Raji (cell line): ENCODE data around the gene MTG2.
A peak's percentile ranks its signal among the peaks of the same experiment; 100 is the strongest.

Source experiments
- POLR2A ChIP-seq: IDR thresholded peaks from 2 replicates; pipeline ENCODE4 v1.6.1; 2011; ENCODE audit warnings: low read depth, low read length, control low read depth; ENCODE audit not compliant: insufficient read depth

The MTG2 gene, protein sequence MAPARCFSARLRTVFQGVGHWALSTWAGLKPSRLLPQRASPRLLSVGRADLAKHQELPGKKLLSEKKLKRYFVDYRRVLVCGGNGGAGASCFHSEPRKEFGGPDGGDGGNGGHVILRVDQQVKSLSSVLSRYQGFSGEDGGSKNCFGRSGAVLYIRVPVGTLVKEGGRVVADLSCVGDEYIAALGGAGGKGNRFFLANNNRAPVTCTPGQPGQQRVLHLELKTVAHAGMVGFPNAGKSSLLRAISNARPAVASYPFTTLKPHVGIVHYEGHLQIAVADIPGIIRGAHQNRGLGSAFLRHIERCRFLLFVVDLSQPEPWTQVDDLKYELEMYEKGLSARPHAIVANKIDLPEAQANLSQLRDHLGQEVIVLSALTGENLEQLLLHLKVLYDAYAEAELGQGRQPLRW

DNA sequence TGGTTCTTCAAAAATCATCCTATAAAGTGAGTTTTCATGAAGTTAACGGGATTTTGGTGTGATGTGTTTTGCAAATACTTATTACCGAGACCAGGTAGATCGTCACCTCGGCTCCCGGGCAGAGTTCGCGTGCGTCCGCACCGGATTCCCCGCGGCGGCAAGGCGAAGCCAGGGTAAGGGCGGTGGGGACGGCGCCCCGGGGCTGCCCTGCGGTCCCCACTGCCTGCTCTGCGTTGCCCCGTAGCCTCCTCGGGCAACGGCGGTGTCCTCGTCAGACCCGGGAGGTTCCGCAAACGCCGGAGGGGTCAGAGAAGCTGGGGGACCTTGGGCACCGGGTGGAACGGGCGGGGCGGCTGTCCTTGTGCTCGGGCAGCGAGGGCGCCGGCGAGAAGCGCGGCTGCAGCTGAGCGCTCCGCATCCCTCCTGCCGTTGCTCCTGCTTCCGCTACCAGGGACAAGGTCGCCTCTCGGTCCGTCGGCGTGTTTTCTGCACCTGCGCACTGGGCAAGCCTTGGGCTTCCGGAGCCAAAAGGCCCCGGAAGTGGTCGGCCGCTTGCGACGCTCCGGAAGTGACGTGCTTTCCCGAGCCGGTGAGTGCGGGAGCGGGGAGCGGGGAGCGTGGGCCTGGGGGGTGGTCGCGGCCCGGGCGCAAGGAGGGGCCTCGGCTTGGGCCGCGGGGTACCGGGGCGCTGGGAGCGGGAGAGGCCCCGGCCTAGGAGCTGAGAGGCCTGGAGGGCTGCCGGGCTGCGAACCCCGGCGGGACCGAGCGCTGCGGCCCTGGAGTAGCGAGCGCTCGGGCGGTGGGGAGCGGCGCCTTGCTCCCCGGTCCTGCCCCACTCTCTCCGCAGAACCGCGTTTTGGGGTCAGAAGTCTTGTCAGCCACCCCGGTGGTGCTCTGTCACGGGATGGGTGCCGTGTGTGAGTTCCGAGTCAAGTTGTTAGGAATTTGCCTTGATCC, at the start of gene MTG2:
TSS of gene MTG2 (plus strand) at position 560 of the 957 bp plus-strand sequence. CDS start 10,393 bp downstream, outside the sequence.
- TF ChIP-seq POLR2A = peak; percentile 99

DNA sequence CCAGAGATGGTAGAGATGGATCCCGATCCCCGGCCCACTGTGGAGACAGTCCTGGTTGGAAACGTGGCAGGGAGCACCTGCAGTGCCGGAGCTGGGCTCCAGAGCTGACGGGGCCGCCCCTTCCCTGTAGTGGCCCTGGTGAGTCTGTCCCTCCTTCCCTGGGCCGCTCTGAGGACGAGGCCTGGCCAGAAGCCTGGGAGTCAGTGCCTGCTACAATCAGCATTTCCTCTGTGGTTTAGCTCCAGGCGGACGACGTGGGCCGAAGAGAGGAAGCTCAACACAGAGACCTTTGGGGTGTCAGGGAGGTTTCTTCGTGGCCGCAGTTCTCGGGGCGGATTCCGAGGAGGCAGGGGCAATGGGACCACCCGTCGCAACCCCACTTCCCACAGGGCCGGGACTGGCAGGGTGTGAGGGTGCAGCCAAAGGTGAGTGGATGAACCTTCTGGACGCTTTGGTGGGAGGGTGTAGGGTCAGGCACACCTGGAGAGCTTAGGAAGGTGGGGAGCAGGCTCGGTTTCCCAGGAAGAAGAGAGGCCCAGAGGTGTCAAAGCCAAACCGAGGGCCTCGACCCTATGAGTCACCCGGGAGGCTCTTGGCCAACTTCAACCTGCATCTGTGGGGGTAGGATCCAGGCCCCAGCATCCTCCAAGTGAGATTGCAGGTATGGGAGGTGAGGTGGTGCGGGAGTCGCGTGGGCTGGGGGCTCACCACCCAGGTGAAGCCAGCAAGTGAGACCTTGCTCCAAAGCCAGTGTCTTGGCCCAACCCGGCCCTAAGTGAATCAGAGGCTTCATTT, 49.6 kb upstream of the MTG2 start:
- no peak for TF ChIP-seq POLR2A

DNA sequence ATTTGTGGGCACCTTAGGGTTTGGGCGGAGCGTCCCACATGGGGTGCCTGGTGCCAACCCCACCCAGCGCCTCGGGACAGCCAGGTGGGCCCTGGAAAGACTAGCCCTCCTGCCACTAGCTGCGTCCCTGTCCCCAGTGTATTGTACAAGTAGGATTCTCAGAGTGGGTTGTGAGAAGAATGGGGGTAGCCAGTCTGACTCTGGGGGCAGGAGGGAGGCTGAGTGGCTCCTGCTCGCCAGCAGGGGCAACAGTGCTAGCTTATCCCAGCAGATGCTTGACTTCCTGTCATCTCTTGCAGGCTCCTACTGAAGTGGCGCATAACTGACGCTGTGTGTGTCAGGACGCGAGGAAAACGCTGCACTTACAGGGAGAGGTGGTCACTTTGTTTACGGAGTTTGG, 49.0 kb upstream of the MTG2 start:
- no peak for TF ChIP-seq POLR2A

DNA sequence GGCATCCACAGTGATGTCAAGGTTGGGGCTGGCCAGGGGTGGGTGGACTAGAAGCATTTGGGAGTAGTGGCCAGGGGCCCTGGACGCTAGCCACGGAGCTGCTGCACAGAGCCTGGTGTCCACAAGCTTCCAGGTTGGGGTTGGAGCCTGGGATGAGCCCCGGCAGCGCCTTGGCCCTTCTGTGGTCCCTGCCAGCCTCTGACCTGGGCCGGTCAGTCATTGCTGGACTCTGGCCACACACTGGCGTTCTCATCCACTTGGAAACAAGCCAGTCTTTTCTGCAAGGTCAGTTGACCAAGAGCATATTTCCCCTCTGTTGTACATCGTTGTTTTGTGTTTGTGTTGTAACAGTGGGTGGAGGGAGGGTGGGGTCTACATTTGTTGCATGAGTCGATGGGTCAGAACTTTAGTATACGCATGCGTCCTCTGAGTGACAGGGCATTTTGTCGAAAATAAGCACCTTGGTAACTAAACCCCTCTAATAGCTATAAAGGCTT, 48.0 kb upstream of the MTG2 start:
- no peak for TF ChIP-seq POLR2A

DNA sequence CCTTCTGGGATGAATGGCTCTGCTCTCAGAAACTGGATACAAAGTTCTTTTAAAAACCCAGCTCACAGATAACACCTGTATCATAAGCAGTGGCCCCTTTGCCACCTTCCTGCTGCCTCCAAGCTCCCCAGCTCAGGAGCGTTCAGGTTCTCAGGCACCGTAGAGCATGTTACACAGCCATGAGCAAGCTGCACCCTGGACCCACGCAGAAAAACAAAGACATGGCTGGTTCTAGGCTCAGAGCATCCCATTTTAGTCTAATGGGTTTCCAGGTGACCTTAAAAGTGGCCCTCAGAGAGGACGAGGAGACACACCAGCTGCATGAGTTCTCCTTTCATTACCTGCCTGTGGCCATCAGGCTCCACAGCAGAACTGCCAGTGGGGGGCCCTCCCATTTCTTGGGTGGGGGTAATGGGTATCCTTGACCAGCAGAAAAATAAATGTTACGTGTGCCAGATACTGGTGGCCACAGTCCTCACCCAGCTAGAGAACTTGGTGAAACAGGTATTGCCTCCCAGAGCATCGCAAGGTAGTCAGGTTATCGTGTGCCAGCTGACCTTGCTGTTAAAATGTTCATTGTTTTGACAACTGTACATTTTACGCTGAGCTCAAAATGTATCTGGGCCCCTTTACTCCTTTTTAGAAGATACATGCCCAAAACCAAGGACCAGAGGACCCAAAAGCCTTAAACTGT, 47.1 kb upstream of the MTG2 start:
- no peak for TF ChIP-seq POLR2A

DNA sequence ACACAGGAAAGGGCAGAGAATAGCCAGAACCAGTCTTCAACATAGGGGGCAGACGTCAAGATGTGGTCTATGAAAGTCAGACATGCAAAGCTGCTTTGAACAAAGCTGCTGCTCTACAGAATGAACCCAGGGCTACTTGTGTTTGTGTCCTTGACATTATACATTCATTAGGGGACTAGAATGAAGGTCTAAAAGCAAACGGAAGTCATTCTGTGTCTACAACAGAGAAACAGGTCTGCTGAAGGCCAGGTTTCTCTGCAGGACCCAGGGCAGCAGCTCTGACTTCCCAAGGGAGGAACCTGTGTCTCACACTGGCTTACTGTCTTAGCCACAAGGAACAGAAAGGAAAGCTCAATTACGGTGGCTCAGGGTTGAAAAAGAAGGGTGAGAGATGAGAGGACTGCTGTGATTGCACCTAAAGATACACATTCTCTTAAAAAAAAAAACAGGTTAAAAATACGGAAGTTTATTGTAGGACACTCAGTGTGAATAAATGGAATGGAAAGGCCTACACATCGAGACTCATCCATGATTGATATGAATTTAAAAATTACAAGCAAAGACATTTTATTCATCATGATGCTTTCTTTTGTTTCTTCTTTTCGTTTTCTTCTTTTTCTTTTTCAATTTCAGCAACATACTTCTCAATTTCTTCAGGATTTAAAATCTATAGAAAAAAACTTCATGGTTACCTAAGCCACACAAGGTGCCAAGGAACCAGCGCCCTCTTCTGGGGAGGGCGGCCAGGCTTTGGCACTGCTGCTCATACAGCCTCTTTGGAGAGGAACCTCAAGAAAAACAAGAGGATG, 46.3 kb upstream of the MTG2 start:
- TF ChIP-seq POLR2A = no peak

DNA sequence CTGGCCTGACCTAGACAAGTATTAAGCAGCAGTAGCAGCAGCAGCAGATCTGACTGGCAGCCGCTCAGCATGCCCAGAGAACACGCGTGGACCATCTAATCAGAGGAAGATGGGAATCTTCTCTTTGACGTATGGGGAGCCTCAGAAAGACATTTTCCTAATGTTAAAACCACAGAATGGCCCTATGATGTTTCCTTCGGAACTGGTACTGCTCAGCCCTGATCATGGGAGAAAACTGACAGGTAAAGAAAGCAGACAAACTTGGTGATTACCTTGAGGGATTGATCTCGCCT, 45.8 kb upstream of the MTG2 start:
- TF ChIP-seq POLR2A = no peak

DNA sequence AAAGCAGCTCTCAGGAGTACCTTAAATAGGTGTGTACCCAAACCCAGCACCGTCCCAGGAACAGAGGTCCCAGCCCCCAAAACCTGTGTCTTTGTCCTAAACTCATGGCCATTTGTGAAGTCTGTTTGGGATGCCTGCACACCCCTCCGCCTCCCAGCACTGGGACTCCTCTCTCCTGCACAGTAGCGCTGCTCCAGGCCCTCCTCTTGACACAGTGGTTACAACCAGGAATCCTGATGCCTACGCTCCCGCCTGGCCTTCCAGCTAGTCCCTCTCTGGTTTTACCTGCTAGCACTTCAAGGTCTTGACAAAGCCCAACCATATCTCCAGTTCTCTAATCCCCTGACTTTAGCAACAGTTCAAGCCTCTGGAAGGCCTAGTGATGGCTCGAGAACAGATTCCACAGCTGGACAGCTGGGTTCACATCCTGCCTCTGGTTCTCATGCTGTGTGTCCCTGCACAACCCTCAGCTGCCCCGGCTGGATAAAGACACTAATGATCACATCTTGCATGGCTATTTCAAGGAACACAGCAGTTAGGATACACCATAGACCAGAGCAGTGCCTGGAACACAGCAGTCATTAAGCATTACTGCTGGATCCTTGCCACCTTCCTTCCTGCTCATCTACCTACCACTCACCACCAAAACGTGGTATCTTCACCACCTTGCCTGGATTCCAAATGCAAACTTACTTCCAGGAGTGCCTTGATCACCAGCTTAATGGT, 45.2 kb upstream of the MTG2 start:
- TF ChIP-seq POLR2A = no peak

DNA sequence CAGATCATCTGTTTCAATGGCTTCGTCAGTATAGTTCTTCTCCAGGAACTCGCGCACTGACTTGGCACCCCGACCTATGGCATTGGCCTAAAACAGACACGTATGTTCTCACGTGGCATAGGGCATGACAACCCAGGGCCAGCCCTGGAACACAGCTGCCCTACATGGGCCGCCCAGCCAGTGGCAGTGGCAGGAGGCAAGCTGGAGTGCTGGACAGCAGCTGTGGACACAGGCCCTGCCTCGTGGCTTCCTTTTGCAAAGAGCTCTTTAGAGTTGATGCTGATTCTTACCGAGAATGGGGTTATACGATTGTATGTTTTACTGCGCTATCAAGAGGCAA, 44.7 kb upstream of the MTG2 start:
- no peak for TF ChIP-seq POLR2A

DNA sequence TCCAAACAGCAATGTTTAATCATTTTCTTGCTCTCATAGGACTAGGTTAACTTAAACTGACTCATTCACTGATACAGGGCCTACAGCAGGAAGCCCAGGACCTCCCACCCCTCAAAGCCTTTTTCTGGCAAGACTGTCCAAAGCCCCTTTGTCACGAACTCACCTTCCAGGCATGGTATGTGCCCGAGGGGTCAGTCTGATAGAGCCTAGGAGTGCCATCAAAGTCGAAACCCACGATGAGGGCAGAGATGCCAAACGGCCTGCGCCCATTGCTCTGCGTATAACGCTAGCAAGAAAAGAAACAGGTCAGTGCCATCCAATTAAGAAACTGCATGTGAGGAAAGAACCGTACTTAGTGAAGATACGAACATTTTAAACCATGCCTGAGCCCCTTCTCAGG, 43.9 kb upstream of the MTG2 start:
- no peak for TF ChIP-seq POLR2A

DNA sequence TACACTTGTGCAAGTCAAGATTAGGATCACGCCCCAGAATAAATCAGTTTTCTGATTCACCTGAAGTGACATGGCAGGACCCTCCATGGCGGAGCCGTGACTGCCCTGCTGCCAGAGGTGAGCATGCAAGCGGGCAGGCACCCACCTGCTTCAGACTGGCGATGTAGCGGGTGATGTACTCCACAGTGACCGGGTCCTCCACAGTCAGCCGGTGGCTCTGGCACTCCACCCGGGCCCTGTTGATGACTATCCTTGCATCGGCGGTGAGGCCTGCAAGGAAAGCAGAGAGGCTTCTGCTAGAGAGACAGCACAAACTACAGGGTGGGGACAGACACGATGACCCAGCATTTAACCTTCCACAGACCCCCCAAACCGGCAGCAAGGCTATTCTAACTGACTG, 43.2 kb upstream of the MTG2 start:
- TF ChIP-seq POLR2A = no peak

DNA sequence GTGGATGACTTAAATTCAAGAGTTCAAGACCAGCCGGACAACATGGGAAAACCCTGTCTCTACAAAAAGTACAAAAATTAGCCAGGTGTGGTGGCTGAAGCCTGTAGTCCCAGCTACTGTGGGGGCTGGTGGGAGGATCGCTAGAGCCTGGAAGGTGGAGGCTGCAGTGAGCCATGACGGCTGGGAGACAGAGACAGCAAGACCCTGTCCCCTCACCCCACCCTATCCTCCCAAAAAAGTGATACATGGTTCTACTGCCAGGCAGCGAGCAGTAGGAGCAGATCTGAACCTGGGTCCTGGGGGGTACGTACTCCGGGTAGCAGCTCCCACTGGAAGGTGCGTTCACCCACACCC, 41.8 kb upstream of the MTG2 start:
- TF ChIP-seq POLR2A = no peak
